ENCODE results near the gene FBXW9.
A peak's percentile ranks its signal among the peaks of the same experiment; 100 is the strongest.

Gene FBXW9

GRCh38 chr19:12642506-12642905 is 53.9 kb downstream of the FBXW9 start:
- in situ Hi-C loops (cut with HindIII; ENCODE audit: low sequenced_read_pairs) = no loop called here
- DNase-seq (ENCODE audit: low read depth, low spot score) = no peak
- TF ChIP-seq, protein P1, sequence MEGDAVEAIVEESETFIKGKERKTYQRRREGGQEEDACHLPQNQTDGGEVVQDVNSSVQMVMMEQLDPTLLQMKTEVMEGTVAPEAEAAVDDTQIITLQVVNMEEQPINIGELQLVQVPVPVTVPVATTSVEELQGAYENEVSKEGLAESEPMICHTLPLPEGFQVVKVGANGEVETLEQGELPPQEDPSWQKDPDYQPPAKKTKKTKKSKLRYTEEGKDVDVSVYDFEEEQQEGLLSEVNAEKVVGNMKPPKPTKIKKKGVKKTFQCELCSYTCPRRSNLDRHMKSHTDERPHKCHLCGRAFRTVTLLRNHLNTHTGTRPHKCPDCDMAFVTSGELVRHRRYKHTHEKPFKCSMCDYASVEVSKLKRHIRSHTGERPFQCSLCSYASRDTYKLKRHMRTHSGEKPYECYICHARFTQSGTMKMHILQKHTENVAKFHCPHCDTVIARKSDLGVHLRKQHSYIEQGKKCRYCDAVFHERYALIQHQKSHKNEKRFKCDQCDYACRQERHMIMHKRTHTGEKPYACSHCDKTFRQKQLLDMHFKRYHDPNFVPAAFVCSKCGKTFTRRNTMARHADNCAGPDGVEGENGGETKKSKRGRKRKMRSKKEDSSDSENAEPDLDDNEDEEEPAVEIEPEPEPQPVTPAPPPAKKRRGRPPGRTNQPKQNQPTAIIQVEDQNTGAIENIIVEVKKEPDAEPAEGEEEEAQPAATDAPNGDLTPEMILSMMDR (IDR thresholded peaks at IDR 0.05; ENCODE audit: low read depth, low read length) = no peak
- H3K4me3 ChIP-seq (ENCODE audit: low read depth, low read length) = no peak overlapping the region

DNA sequence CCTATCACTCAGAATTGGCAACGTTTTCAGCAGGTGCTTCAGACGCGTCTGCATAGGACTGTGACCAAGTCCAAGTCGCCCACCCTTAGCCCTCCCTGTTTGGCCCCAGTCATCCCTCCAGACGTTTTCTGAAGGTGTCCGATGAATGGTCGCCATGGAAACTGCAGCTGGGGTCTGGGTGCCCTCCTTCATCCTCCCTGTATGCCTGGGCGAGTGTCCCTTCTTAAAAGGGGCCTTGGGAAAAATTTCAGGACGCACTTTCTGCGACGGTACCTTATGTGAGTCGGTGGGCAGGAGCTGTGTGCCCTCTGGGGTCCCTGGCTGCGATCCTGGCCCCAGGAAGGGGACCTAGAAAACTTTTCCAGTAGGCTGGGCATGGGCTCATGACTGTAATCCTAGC is 55.0 kb downstream of the FBXW9 start:
- TF ChIP-seq, protein P1 (IDR thresholded peaks at IDR 0.05; ENCODE audit: low read depth, low read length) = no peak
- in situ Hi-C loops (cut with HindIII; ENCODE audit: low sequenced_read_pairs) = no loop called here
- no peak overlapping the region for H3K4me3 ChIP-seq (ENCODE audit: low read depth, low read length)
- DNase-seq (ENCODE audit: low read depth, low spot score) = no peak

GRCh38 chr19:12639901-12640613 is 56.4 kb downstream of the FBXW9 start:
- in situ Hi-C loops (cut with HindIII; ENCODE audit: low sequenced_read_pairs) = no loop called here
- H3K4me3 ChIP-seq (ENCODE audit: low read depth, low read length) = no peak overlapping the region
- TF ChIP-seq, protein P1 (IDR thresholded peaks at IDR 0.05; ENCODE audit: low read depth, low read length) = peak; percentile 76
- peak; percentile 71 for DNase-seq (ENCODE audit: low read depth, low spot score)
